HUES64 (cell line): ENCODE data around the gene CCBE1.

Source experiments
- H3K27ac ChIP-seq: 2 replicates; pipeline ENCODE4 v1.7.0; 2013; ENCODE audit warnings: low read depth, low read length, inconsistent platforms
- H3K27me3 ChIP-seq: 2 replicates; pipeline ENCODE4 v1.6.1; 2013; ENCODE audit warnings: mild to moderate bottlenecking, low read length; ENCODE audit not compliant: insufficient read depth
- H3K36me3 ChIP-seq: 2 replicates; pipeline ENCODE4 v1.6.1; 2013; ENCODE audit warnings: mild to moderate bottlenecking, low read length; ENCODE audit not compliant: insufficient read depth
- H3K4me1 ChIP-seq: 2 replicates; pipeline ENCODE4 v1.6.1; 2013; ENCODE audit warnings: mild to moderate bottlenecking, low read length, moderate library complexity; ENCODE audit not compliant: insufficient read depth
- H3K4me3 ChIP-seq: 2 replicates; pipeline ENCODE4 v1.5.1; 2013; ENCODE audit warnings: mild to moderate bottlenecking, low read length, moderate library complexity
- H3K9ac ChIP-seq: 2 replicates; pipeline ENCODE4 v1.6.1; 2013; ENCODE audit warnings: mild to moderate bottlenecking, low read depth, low read length
- H3K9me3 ChIP-seq: 2 replicates; pipeline ENCODE4 v1.6.1; 2013; ENCODE audit warnings: low read depth, low read length; ENCODE audit not compliant: insufficient read depth
- WGBS: fragments of 150-250, 120-280 bp; methylation state at CpG from one replicate; pipeline ENCODE4 v1.1.7; 2013; ENCODE audit warnings: missing lambda C conversion rate; 5-methylcytosine and 5-hydroxymethylcytosine counted together

CCBE1 gene

GRCh38 chr18:59437851-59438569 is 259.2 kb downstream of the CCBE1 start:
- WGBS = 81% methylated on average over 4 of the region's 4 CpGs
- no peak overlapping the region for H3K4me3 ChIP-seq
- no peaks in the 10 kb centered on the region for H3K4me1 ChIP-seq
- no peak overlapping the region for H3K9ac ChIP-seq
- H3K36me3 ChIP-seq = no peaks in the 10 kb centered on the region
- no peaks in the 10 kb centered on the region for H3K27me3 ChIP-seq
- no peaks in the 10 kb centered on the region for H3K9me3 ChIP-seq
- H3K27ac ChIP-seq = no peak overlapping the region

- H3K36me3 ChIP-seq = no peaks in the 10 kb centered on the region
- no peak overlapping the region for H3K9ac ChIP-seq
- H3K4me3 ChIP-seq = no peak overlapping the region
- 73% methylated on average over 5 of the region's 5 CpGs for WGBS
- H3K9me3 ChIP-seq = no peaks in the 10 kb centered on the region
- no peaks in the 10 kb centered on the region for H3K4me1 ChIP-seq
- H3K27me3 ChIP-seq = no peaks in the 10 kb centered on the region
- H3K27ac ChIP-seq = no peak overlapping the region
These were observed 264.2 kb downstream of the CCBE1 start for GRCh38 chr18:59432803-59433597.

- Histone ChIP-seq H3K27ac (no peak overlapping the region), H3K27me3 (no peaks in the 10 kb centered on the region), H3K9me3 (no peaks in the 10 kb centered on the region), H3K36me3 (no peaks in the 10 kb centered on the region), H3K4me1 (no peaks in the 10 kb centered on the region), H3K4me3 (no peak overlapping the region), H3K9ac (no peak overlapping the region)
- WGBS = 81% methylated on average over 1 of the region's 1 CpG
These were observed 266.1 kb downstream of the CCBE1 start for GRCh38 chr18:59431131-59431530.

GRCh38 chr18:59429608-59430007 is 267.6 kb downstream of the CCBE1 start:
- Histone ChIP-seq H3K4me3 (no peak overlapping the region), H3K36me3 (no peaks in the 10 kb centered on the region), H3K9ac (no peak overlapping the region), H3K9me3 (no peaks in the 10 kb centered on the region), H3K27me3 (no peaks in the 10 kb centered on the region), H3K27ac (no peak overlapping the region), H3K4me1 (no peaks in the 10 kb centered on the region)
- WGBS = 94% methylated on average over 7 of the region's 7 CpGs

GRCh38 chr18:59428018-59428417 is 269.2 kb downstream of the CCBE1 start:
- WGBS = 98% methylated on average over 1 of the region's 1 CpG
- H3K36me3 ChIP-seq = no peaks in the 10 kb centered on the region
- no peaks in the 10 kb centered on the region for H3K4me1 ChIP-seq
- H3K9ac ChIP-seq = no peak overlapping the region
- no peaks in the 10 kb centered on the region for H3K27me3 ChIP-seq
- no peaks in the 10 kb centered on the region for H3K9me3 ChIP-seq
- H3K4me3 ChIP-seq = no peak overlapping the region
- no peak overlapping the region for H3K27ac ChIP-seq

GRCh38 chr18:59426855-59427254 is 270.4 kb downstream of the CCBE1 start:
- H3K9me3 ChIP-seq = no peaks in the 10 kb centered on the region
- no peaks in the 10 kb centered on the region for H3K4me1 ChIP-seq
- H3K9ac ChIP-seq = no peak overlapping the region
- no peak overlapping the region for H3K4me3 ChIP-seq
- no peaks in the 10 kb centered on the region for H3K36me3 ChIP-seq
- no peak overlapping the region for H3K27ac ChIP-seq
- WGBS = 89% methylated on average over 1 of the region's 2 CpGs
- no peaks in the 10 kb centered on the region for H3K27me3 ChIP-seq

GRCh38 chr18:59423259-59423658 is 274.0 kb downstream of the CCBE1 start:
- Histone ChIP-seq H3K4me1 (no peaks in the 10 kb centered on the region), H3K27me3 (no peaks in the 10 kb centered on the region), H3K4me3 (no peak overlapping the region), H3K36me3 (no peaks in the 10 kb centered on the region), H3K9ac (no peak overlapping the region), H3K9me3 (no peaks in the 10 kb centered on the region), H3K27ac (no peak overlapping the region)
- 95% methylated on average over 2 of the region's 2 CpGs for WGBS

- no peak overlapping the region for H3K4me3 ChIP-seq
- no peaks in the 10 kb centered on the region for H3K9me3 ChIP-seq
- 86% methylated on average over 4 of the region's 4 CpGs for WGBS
- H3K36me3 ChIP-seq = no peaks in the 10 kb centered on the region
- no peak overlapping the region for H3K9ac ChIP-seq
- no peaks in the 10 kb centered on the region for H3K27me3 ChIP-seq
- no peak overlapping the region for H3K27ac ChIP-seq
- H3K4me1 ChIP-seq = no peaks in the 10 kb centered on the region
These were observed 277.0 kb downstream of the CCBE1 start for GRCh38 chr18:59420244-59420643.

GRCh38 chr18:59419386-59419785 is 277.8 kb downstream of the CCBE1 start:
- Histone ChIP-seq H3K9ac (no peak overlapping the region), H3K9me3 (no peaks in the 10 kb centered on the region)

GRCh38 chr18:59416818-59417217 is 280.4 kb downstream of the CCBE1 start:
- Histone ChIP-seq H3K4me3 (no peak overlapping the region), H3K9ac (no peak overlapping the region), H3K4me1 (no peaks in the 10 kb centered on the region), H3K27me3 (no peaks in the 10 kb centered on the region), H3K9me3 (no peaks in the 10 kb centered on the region), H3K36me3 (no peaks in the 10 kb centered on the region), H3K27ac (no peak overlapping the region)
- WGBS = 80% methylated on average over 1 of the region's 1 CpG

More at GRCh38 chr18:59419386-59419785, 277.8 kb downstream of the CCBE1 start:
- Histone ChIP-seq H3K27ac (no peak overlapping the region), H3K4me3 (no peak overlapping the region), H3K36me3 (no peaks in the 10 kb centered on the region), H3K27me3 (no peaks in the 10 kb centered on the region), H3K4me1 (no peaks in the 10 kb centered on the region)
- whole genome bisulfite sequencing = 58% methylated on average over 4 of the region's 4 CpGs

GRCh38 chr18:59414111-59414653 is 283.0 kb downstream of the CCBE1 start:
- Histone ChIP-seq H3K4me3 (no peak overlapping the region), H3K27ac (no peak overlapping the region), H3K9me3 (no peaks in the 10 kb centered on the region), H3K4me1 (no peaks in the 10 kb centered on the region), H3K36me3 (no peaks in the 10 kb centered on the region), H3K27me3 (no peaks in the 10 kb centered on the region), H3K9ac (no peak overlapping the region)
- 92% methylated on average over 8 of the region's 8 CpGs for WGBS
